Sigmoid colon (tissue), 7 donors: ENCODE measurements around the gene PRDM1. TPM values are rescaled to one million over a fixed set of nuclear protein-coding genes. Genes with fewer than 3 reads are reported as not detected.

ENCODE experiments used
- DNase-seq: peaks from one replicate; pipeline ENCODE4 v3.0.0-alpha.2; 2019
- H3K27ac ChIP-seq, 4 donors: fragments of 200-600 bp; sonication (generic); one replicate each; pipeline ENCODE4 v1.5.1; 2016 to 2019; ENCODE audit warnings: mild to moderate bottlenecking in 1 of 4
- H3K27me3 ChIP-seq, 3 donors: fragments of 200-600 bp; sonication (generic); one replicate each; pipeline ENCODE4 v1.5.1; 2019; ENCODE audit warnings: mild to moderate bottlenecking in 1 of 3
- H3K36me3 ChIP-seq, 4 donors: fragments of 200-600 bp; sonication (generic); one replicate each; pipeline ENCODE4 v1.5.1; 2016 to 2019
- H3K4me1 ChIP-seq, 4 donors: fragments of 200-600 bp; sonication (generic); one replicate each; pipeline ENCODE4 v1.5.1; 2017 to 2019
- H3K4me3 ChIP-seq, 4 donors: fragments of 200-600 bp; sonication (generic); one replicate each; pipeline ENCODE4 v1.5.1; 2017 to 2019; ENCODE audit warnings: mild to moderate bottlenecking in 2 of 4, moderate library complexity in 1 of 4
- H3K9me3 ChIP-seq, 4 donors: fragments of 200-600 bp in 3 of 4; sonication (generic) in 3 of 4; one replicate each; pipeline versions ENCODE4 v1.5.1 to v1.6.1; 2013 to 2019
- CTCF ChIP-seq, 4 experiments: fragments of 450-650 bp in 3 of 4; fragments of 200-600 bp in 1 of 4; IDR thresholded peaks; one replicate each; pipeline ENCODE4 v1.5.1; 2016 to 2019; ENCODE audit warnings: antibody characterized with exemption in 4 of 4, mild to moderate bottlenecking in 3 of 4, moderate library complexity in 2 of 4
- EP300 ChIP-seq, 4 donors: sonication (generic); formaldehyde crosslinking; IDR thresholded peaks; one replicate each; pipeline ENCODE4 v1.6.1; 2017; ENCODE audit warnings: antibody characterized with exemption in 4 of 4
- POLR2A ChIP-seq, 2 donors: fragments of 450-650 bp; IDR thresholded peaks; one replicate each; pipeline ENCODE4 v1.6.1; 2016; ENCODE audit warnings: antibody characterized with exemption in 2 of 2, mild to moderate bottlenecking in 2 of 2, moderate library complexity in 2 of 2
- POLR2AphosphoS5 ChIP-seq, 4 donors: sonication (generic); formaldehyde crosslinking; IDR thresholded peaks; one replicate each; pipeline ENCODE4 v1.6.1; 2017; ENCODE audit warnings: antibody characterized with exemption in 4 of 4
- WGBS, 2 donors: extraction: QIAGEN DNeasy Blood & Tissue Kit; methylation state at CpG; one replicate each; pipeline ENCODE4 v1.1.7; 2013; 5-methylcytosine and 5-hydroxymethylcytosine counted together
- intact Hi-C: fragments of 100-400 bp; cut with DNase I; formaldehyde crosslinking; loops from one replicate; pipeline ENCODE4 v1.15.1; 2023
- polyA plus RNA-seq, 3 donors: library from polyadenylated mRNA; stranded (reverse); fragments of 200-250 nt; gene quantifications; one replicate each; pipeline ENCODE4 v1.2.3, GENCODE V29; 2013
- total RNA-seq, 4 donors: library from RNA; depleted of rRNA; stranded (reverse); fragments of >200 nt; gene quantifications; one replicate each; pipeline ENCODE4 v1.1.0, GENCODE V29; 2016
- donor health status: healthy with polysubstance abuse.
- donor health status: Bipolar disorder and iron deficiency.
- donor health status: healthy.

Gene PRDM1
- total and polyA plus RNA-seq, 7 donors = 0.55 to 17.6 (median 1.6) TPM

GRCh38 chr6:106119546-106119945 lies 33.4 kb downstream of the PRDM1 start:
- Histone ChIP-seq H3K27ac (no peak overlapping the region), H3K36me3 (no peaks in the 10 kb centered on the region), H3K4me1 (no peaks in the 10 kb centered on the region), H3K27me3 (no peaks in the 10 kb centered on the region), H3K4me3 (no peak overlapping the region), H3K9me3 (no peaks in the 10 kb centered on the region)
- 35 to 70% methylated on average over 9 of the region's 9 CpGs for WGBS, 2 donors
- intact Hi-C loops = no loop called here
- TF ChIP-seq POLR2A (IDR thresholded peaks at IDR 0.05) (no peak), POLR2AphosphoS5 (IDR thresholded peaks at IDR 0.05) (no peak), CTCF (IDR thresholded peaks at IDR 0.05) (no peak), EP300 (IDR thresholded peaks at IDR 0.05) (no peak)
- DNase-seq = no peak

DNA sequence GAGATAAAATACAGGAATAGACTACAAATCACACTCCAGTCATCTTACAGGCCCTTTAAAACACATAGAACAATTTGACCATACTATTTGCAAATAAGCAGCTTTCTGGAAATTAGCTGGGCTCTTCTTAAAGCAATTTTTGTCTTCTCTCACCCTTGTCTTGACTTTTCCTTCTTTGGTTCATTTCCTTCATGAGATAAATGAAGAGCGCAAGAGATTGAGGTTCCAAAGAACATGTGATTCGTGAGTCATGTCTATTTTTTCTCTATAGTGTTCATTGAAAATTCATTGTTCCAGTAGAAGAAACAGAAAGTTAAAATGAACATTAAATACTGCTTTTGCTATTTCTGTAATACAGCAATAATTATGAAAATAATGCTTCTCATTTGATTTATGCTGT lies 33.9 kb downstream of the PRDM1 start:
- TF ChIP-seq EP300 (IDR thresholded peaks at IDR 0.05) (no peak), POLR2AphosphoS5 (IDR thresholded peaks at IDR 0.05) (no peak), CTCF (IDR thresholded peaks at IDR 0.05) (no peak), POLR2A (IDR thresholded peaks at IDR 0.05) (no peak)
- intact Hi-C loops = no loop called here

DNA sequence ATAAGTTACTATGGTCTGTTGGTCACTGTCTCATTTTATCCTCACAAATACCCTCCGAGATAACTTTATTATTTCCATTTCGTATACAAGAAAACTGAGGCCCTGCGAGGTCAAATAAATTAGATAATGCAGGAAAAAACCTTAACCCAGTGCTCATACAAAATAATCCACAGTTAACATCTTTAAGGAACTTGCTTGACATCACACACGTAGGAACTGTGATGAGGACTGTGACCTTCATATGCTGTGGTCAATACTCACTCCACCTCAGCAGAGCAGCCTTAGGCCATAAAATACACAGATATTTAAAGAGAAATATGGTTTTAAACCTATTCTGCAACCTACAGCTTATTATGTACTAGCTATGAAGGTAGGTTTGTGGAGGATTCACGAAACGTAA lies 34.3 kb downstream of the PRDM1 start:
- TF ChIP-seq POLR2A (IDR thresholded peaks at IDR 0.05) (no peak), POLR2AphosphoS5 (IDR thresholded peaks at IDR 0.05) (no peak), CTCF (IDR thresholded peaks at IDR 0.05) (no peak), EP300 (IDR thresholded peaks at IDR 0.05) (no peak)
- no peaks in the 10 kb centered on the region for H3K36me3 ChIP-seq
- intact Hi-C loops = no loop called here
- no peaks in the 10 kb centered on the region for H3K4me1 ChIP-seq
- H3K27me3 ChIP-seq = no peaks in the 10 kb centered on the region
- H3K4me3 ChIP-seq = no peak overlapping the region
- WGBS, 2 donors = 95 to 96% methylated on average over 6 of the region's 6 CpGs
- H3K27ac ChIP-seq = no peak overlapping the region
- DNase-seq = no peak
- H3K9me3 ChIP-seq = no peaks in the 10 kb centered on the region

More for the DNA sequence above, 33.9 kb downstream of the PRDM1 start:
- Histone ChIP-seq H3K4me1 (no peaks in the 10 kb centered on the region), H3K27ac (no peak overlapping the region), H3K27me3 (no peaks in the 10 kb centered on the region), H3K4me3 (no peak overlapping the region), H3K9me3 (no peaks in the 10 kb centered on the region), H3K36me3 (no peaks in the 10 kb centered on the region)
- WGBS, 2 donors = 82 to 85% methylated on average over 2 of the region's 2 CpGs
- DNase-seq = no peak

DNA sequence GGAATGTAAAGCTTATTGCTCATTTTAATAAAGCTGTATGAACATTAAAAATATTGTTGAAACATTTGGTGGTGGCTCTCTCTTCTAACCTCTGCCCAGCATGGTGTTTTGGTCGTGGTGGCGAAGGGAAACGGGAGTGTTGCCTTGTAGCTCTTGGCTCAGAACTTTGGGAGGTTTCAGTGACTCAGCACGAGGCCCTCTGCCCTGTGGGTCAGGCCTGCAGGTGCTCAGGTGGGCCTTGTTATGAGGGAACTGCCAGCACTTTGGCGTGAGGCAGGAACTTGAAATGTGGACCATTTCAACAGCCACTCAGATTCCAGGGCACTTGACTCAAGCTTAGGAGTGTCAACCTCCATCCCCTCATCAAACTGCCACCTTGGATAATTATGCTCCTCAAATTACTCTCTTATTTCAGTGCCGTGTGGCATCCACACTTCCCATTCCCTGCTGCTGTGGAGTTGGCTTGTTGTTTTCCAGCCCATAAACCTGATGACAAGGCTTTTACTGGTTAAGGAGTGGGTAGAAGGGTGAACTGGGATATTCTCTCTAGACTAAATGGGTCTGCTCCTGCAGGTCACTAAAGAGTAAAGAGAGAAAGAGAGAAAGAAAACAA lies 36.3 kb downstream of the PRDM1 start:
- TF ChIP-seq POLR2A (IDR thresholded peaks at IDR 0.05) (no peak), CTCF (IDR thresholded peaks at IDR 0.05) (no peak), POLR2AphosphoS5 (IDR thresholded peaks at IDR 0.05) (no peak), EP300 (IDR thresholded peaks at IDR 0.05) (no peak)
- H3K27me3 ChIP-seq = no peaks in the 10 kb centered on the region
- WGBS, 2 donors = 84 to 87% methylated on average over 6 of the region's 6 CpGs
- no peak for DNase-seq
- no peak overlapping the region for H3K27ac ChIP-seq
- no peaks in the 10 kb centered on the region for H3K4me1 ChIP-seq
- intact Hi-C loops = no loop called here
- no peaks in the 10 kb centered on the region for H3K9me3 ChIP-seq
- H3K36me3 ChIP-seq = no peaks in the 10 kb centered on the region
- no peak overlapping the region for H3K4me3 ChIP-seq
